Liver (tissue), 3 donors: ENCODE results near the gene SLC22A5.

Experiments used
- ATF3 ChIP-seq: IDR thresholded peaks from 2 replicates; pipeline ENCODE4 v1.6.1; 2016; ENCODE audit warnings: antibody characterized with exemption
- EGR1 ChIP-seq, 2 donors: IDR thresholded peaks; 2 replicates each; pipeline ENCODE4 v1.6.1; 2016 to 2018; ENCODE audit warnings: antibody characterized with exemption in 2 of 2, low read depth in 2 of 2
- FOXA1 ChIP-seq: IDR thresholded peaks from 2 replicates; pipeline ENCODE4 v1.6.1; 2016; ENCODE audit warnings: antibody characterized with exemption
- GABPA ChIP-seq, 2 donors: IDR thresholded peaks in 1 of 2; conservative IDR thresholded peaks in 1 of 2; 2 replicates each; pipeline ENCODE4 v1.6.1; 2016; ENCODE audit warnings: antibody characterized with exemption in 2 of 2, mild to moderate bottlenecking in 1 of 2, moderate library complexity in 1 of 2
- HNF4G ChIP-seq: IDR thresholded peaks from 2 replicates; pipeline ENCODE4 v1.6.1; 2016; ENCODE audit warnings: antibody characterized with exemption
- JUND ChIP-seq, 2 donors: IDR thresholded peaks; 2 replicates each; pipeline ENCODE4 v1.6.1; 2016; ENCODE audit warnings: antibody characterized with exemption in 2 of 2
- RAD21 ChIP-seq, 2 donors: IDR thresholded peaks; 2 replicates each; pipeline ENCODE4 v1.6.1; 2016; ENCODE audit warnings: antibody characterized with exemption in 2 of 2, mild to moderate bottlenecking in 2 of 2
- REST ChIP-seq: IDR thresholded peaks from 2 replicates; pipeline ENCODE4 v1.6.1; 2016; ENCODE audit warnings: antibody characterized with exemption, mild to moderate bottlenecking
- RXRA ChIP-seq, 2 donors: IDR thresholded peaks; 2 replicates each; pipeline ENCODE4 v1.6.1; 2017 to 2018; ENCODE audit warnings: antibody characterized with exemption in 2 of 2, mild to moderate bottlenecking in 1 of 2
- SP1 ChIP-seq: IDR thresholded peaks from 2 replicates; pipeline ENCODE4 v1.6.1; 2018; ENCODE audit warnings: antibody characterized with exemption, mild to moderate bottlenecking
- TAF1 ChIP-seq: conservative IDR thresholded peaks from 2 replicates; pipeline ENCODE4 v1.6.1; 2016; ENCODE audit warnings: antibody characterized with exemption, mild to moderate bottlenecking
- TF ChIP-seq, protein P1 (sequence below): IDR thresholded peaks from 2 replicates; pipeline ENCODE4 v1.6.1; 2016; ENCODE audit warnings: antibody characterized with exemption
- TF ChIP-seq, protein P2 (sequence below): IDR thresholded peaks from 2 replicates; pipeline ENCODE4 v1.6.1; 2016; ENCODE audit warnings: antibody characterized with exemption
- TF ChIP-seq, protein P3 (sequence below): fragments of 150-350 bp; IDR thresholded peaks from 2 replicates; pipeline ENCODE4 v1.5.1; 2017; ENCODE audit warnings: improper control_type of control experiment, low read depth, low read length; ENCODE audit not compliant: missing input control
- donor health status: healthy.
- donor health status: healthy.

GRCh38 chr5:132353486-132353995 is 16.0 kb upstream of the SLC22A5 start:
- TF ChIP-seq, protein P1, sequence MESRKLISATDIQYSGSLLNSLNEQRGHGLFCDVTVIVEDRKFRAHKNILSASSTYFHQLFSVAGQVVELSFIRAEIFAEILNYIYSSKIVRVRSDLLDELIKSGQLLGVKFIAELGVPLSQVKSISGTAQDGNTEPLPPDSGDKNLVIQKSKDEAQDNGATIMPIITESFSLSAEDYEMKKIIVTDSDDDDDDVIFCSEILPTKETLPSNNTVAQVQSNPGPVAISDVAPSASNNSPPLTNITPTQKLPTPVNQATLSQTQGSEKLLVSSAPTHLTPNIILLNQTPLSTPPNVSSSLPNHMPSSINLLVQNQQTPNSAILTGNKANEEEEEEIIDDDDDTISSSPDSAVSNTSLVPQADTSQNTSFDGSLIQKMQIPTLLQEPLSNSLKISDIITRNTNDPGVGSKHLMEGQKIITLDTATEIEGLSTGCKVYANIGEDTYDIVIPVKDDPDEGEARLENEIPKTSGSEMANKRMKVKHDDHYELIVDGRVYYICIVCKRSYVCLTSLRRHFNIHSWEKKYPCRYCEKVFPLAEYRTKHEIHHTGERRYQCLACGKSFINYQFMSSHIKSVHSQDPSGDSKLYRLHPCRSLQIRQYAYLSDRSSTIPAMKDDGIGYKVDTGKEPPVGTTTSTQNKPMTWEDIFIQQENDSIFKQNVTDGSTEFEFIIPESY, result no peak
- TF ChIP-seq RAD21 (IDR thresholded peaks at IDR 0.05) (no peak), JUND (IDR thresholded peaks at IDR 0.05) (no peak), EGR1 (IDR thresholded peaks at IDR 0.05; ENCODE audit: low read depth in 2 of 2) (no peak), REST (no peak), FOXA1 (no peak), ATF3 (no peak), TAF1 (no peak), SP1 (no peak), HNF4G (no peak), RXRA (IDR thresholded peaks at IDR 0.05) (peak in 1 of 2 donors; percentile 15), GABPA (IDR thresholded peaks at IDR 0.05 in 1 of 2, conservative IDR thresholded peaks at IDR 0.05 in 1 of 2) (no peak)
- TF ChIP-seq, protein P2, sequence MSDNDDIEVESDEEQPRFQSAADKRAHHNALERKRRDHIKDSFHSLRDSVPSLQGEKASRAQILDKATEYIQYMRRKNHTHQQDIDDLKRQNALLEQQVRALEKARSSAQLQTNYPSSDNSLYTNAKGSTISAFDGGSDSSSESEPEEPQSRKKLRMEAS, result no peak
- TF ChIP-seq, protein P3, sequence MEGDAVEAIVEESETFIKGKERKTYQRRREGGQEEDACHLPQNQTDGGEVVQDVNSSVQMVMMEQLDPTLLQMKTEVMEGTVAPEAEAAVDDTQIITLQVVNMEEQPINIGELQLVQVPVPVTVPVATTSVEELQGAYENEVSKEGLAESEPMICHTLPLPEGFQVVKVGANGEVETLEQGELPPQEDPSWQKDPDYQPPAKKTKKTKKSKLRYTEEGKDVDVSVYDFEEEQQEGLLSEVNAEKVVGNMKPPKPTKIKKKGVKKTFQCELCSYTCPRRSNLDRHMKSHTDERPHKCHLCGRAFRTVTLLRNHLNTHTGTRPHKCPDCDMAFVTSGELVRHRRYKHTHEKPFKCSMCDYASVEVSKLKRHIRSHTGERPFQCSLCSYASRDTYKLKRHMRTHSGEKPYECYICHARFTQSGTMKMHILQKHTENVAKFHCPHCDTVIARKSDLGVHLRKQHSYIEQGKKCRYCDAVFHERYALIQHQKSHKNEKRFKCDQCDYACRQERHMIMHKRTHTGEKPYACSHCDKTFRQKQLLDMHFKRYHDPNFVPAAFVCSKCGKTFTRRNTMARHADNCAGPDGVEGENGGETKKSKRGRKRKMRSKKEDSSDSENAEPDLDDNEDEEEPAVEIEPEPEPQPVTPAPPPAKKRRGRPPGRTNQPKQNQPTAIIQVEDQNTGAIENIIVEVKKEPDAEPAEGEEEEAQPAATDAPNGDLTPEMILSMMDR, result no peak
